GM12874 (cell line): ENCODE data around the gene COL4A1.

Experiments used
- TF ChIP-seq, protein P1 (sequence below): IDR thresholded peaks from 2 replicates; pipeline ENCODE4 v1.5.1; 2011; ENCODE audit warnings: low read depth, mild to moderate bottlenecking, control low read depth, low read length, moderate library complexity; ENCODE audit not compliant: insufficient read depth

Gene COL4A1

DNA sequence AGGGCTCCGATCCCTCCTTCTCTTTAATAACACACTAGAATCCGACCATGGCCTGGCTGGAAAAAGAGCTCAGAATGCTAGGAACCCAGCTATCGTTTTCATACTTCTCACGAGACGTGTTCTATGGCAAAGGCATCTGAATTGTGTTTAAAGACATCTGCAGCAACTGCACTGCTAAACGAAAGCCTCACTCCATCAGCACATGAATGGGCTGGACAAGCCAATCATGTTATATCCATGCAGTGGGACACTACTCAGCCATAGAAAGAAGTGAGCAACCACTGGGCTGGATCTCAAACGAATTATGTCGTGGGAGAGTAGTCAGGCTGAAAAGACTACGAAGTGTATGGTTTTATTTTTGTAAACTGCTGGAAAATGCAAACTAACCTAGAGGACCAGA lies 136.1 kb downstream of the COL4A1 start:
- TF ChIP-seq, protein P1, sequence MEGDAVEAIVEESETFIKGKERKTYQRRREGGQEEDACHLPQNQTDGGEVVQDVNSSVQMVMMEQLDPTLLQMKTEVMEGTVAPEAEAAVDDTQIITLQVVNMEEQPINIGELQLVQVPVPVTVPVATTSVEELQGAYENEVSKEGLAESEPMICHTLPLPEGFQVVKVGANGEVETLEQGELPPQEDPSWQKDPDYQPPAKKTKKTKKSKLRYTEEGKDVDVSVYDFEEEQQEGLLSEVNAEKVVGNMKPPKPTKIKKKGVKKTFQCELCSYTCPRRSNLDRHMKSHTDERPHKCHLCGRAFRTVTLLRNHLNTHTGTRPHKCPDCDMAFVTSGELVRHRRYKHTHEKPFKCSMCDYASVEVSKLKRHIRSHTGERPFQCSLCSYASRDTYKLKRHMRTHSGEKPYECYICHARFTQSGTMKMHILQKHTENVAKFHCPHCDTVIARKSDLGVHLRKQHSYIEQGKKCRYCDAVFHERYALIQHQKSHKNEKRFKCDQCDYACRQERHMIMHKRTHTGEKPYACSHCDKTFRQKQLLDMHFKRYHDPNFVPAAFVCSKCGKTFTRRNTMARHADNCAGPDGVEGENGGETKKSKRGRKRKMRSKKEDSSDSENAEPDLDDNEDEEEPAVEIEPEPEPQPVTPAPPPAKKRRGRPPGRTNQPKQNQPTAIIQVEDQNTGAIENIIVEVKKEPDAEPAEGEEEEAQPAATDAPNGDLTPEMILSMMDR = no peak

- TF ChIP-seq, protein P1 = no peak
Observed at GRCh38 chr13:110170020-110170790, 136.8 kb downstream of the COL4A1 start.

DNA sequence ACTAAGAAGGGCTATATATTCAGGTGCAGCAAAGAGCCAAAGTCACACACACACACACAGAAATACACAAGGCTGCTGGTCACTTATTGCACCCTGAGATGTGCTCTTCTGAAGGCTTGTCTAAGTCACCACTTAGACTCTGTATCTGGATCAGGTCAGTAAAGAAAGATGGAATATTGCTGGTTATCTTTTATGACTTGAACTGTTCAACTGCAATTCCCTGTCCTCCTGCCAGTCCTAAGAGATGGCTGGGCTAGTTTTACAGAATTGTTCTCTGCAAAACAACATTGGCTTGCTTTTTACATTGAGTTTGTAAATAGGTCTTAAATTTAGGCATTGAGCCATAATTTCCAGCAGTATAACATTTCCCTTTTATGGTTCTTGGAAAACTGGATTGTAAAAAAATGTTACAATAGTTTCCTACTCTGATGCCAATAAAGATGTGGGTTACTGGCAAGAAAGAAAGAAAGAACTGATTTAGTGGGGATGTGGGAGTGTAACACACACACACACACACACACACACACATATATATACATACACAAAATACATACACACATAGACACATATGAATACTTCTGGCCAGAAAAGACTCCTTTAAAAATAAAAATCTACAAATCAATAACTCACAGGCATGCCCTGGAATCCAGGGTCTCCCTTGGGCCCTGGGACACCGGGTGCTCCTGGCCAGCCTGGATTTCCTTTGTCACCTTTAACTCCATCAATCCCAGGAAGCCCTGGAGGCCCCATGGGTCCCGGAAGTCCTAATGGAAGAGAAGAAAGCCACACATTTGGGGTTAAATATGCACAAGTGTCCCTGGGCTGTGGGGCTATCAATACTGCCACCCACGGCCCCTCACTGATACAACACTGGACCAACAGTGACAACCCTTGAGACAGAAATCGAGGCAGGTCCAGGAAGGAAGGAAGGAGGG lies 137.7 kb downstream of the COL4A1 start:
- TF ChIP-seq, protein P1 = no peak

GRCh38 chr13:110166598-110166997 lies 140.4 kb downstream of the COL4A1 start:
- TF ChIP-seq, protein P1 = no peak

DNA sequence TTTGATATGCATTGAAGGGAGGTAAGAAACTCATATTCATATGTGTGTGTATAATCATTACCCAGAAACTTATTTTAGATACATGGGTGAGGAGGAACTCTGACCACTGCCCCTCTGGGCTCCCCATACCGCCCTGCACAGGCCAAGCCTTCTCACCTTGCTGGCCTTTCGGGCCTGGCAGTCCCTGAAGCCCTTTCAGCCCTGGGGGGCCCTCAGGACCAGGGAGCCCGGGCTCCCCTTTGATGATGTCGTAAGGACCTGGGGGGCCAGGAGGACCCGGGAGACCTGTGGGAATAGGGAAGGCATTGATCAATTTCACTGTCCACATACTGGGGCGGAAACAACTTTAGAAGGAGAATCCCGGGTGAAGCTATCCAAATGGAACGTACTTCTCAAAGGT lies 142.3 kb downstream of the COL4A1 start:
- TF ChIP-seq, protein P1 = no peak

DNA sequence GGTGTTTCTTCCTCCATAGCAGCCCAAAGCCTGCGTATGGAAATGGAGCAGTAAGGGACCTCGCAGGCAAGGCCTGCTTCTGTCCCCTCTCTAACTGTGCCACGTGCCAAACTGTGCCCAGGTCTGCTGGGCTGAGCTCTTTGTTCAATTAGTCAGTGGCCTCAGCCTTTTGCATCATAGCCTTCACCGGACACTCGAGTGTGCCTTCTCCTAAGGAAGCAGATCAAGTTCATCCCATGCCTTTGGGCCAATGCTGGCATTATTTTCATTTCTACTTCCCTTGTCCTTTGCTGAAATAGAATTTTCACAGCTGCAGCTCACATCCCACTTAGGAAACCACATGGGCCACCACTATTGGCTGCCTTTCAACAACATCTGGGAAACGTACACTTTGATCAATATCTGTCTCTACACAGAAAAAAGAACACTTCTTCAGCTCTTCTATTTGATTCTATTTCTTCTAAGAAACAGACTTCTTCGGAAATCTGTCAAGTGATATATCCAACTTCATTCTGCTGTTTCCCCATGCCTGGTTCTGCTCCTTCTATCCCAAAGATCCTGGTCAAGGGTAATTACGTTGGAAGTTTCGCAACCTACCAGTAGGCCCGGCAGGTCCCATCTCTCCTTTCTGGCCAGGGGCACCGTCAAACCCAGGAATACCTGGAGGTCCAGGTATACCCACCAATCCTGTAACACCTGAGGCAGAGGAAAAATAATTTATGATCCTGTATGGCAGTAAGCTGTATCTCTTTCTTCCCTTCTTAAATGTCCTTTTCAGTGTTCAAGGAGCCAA lies 143.9 kb downstream of the COL4A1 start:
- TF ChIP-seq, protein P1 = no peak

- TF ChIP-seq, protein P1 = no peak
Observed at GRCh38 chr13:110162053-110162452, 144.9 kb downstream of the COL4A1 start.
